LNCaP clone FGC (cell line): ENCODE measurements around the gene KMT2A.

Experiments used
- DNase-seq: peaks from one replicate; pipeline ENCODE4 v3.0.0-alpha.2; 2011; ENCODE audit warnings: low read depth
- H3K4me3 ChIP-seq: 2 replicates; pipeline ENCODE4 v1.5.1; 2011; ENCODE audit warnings: mild to moderate bottlenecking, low read depth, low read length, control low read depth
- TF ChIP-seq, protein P1 (sequence below): IDR thresholded peaks from 2 replicates; pipeline ENCODE4 v1.5.1; 2012; ENCODE audit warnings: mild to moderate bottlenecking; ENCODE audit not compliant: control insufficient read depth, insufficient read depth; ENCODE audit errors: extremely low read depth

The KMT2A gene

DNA sequence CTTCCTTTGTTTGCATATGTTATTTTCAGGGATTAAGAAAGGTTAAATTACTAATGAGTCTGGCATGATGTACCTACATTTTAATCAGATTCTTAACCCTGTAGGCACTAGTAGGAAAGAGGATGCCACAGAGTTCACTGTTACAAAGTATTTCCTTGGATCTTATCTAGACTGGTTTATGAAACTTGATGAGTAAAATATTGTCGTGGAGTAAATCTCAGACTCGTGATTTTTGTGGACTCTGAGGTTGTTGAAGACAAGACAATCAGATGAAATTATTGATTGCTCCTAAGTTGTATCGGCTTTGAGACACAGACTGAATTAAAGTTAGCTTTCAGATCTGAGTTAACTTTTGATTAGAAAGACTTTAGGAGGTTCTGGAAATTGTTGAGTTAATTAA is 6.0 kb downstream of the KMT2A start:
- TF ChIP-seq, protein P1, sequence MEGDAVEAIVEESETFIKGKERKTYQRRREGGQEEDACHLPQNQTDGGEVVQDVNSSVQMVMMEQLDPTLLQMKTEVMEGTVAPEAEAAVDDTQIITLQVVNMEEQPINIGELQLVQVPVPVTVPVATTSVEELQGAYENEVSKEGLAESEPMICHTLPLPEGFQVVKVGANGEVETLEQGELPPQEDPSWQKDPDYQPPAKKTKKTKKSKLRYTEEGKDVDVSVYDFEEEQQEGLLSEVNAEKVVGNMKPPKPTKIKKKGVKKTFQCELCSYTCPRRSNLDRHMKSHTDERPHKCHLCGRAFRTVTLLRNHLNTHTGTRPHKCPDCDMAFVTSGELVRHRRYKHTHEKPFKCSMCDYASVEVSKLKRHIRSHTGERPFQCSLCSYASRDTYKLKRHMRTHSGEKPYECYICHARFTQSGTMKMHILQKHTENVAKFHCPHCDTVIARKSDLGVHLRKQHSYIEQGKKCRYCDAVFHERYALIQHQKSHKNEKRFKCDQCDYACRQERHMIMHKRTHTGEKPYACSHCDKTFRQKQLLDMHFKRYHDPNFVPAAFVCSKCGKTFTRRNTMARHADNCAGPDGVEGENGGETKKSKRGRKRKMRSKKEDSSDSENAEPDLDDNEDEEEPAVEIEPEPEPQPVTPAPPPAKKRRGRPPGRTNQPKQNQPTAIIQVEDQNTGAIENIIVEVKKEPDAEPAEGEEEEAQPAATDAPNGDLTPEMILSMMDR, result no peak
- no peak overlapping the region for H3K4me3 ChIP-seq
- DNase-seq, result no peak

- TF ChIP-seq, protein P1, result no peak
Observed at GRCh38 chr11:118442908-118443589, 6.8 kb downstream of the KMT2A start.

DNA sequence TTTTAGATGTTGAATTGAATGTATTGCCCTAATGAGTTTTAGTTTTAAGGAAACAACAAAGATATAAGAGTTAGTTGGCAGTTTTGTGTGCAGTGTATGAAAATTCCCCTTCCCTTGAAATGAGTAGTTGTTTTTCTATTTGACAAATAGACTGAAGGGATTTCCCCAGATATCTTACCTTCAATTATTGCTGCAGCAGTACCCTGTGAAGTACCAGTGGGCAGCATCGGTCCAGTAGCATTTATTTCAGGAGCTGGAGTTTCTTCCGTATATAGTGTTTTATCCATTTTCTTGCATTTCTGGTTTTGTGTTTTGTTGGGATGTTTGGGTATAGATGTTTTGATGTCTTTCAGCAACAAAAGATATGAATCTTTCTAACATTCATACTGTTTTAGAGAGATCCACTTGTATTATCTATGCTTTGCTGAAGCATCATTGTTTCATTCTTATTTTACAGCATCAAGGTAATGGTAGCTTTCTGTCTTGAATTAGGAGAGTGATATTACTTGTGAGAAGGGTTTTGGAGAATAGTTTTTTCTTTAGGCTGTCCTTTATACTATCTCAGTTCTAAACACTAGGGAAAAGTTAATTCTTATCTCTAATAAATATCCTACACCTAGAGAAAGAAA is 7.4 kb downstream of the KMT2A start:
- H3K4me3 ChIP-seq, result no peak overlapping the region
- TF ChIP-seq, protein P1, result no peak
- no peak for DNase-seq

More at GRCh38 chr11:118442908-118443589, 6.8 kb downstream of the KMT2A start:
- H3K4me3 ChIP-seq, result no peak overlapping the region
- no peak for DNase-seq

GRCh38 chr11:118447423-118447822 is 11.1 kb downstream of the KMT2A start:
- no peak overlapping the region for H3K4me3 ChIP-seq
- TF ChIP-seq, protein P1, result no peak
- no peak for DNase-seq

DNA sequence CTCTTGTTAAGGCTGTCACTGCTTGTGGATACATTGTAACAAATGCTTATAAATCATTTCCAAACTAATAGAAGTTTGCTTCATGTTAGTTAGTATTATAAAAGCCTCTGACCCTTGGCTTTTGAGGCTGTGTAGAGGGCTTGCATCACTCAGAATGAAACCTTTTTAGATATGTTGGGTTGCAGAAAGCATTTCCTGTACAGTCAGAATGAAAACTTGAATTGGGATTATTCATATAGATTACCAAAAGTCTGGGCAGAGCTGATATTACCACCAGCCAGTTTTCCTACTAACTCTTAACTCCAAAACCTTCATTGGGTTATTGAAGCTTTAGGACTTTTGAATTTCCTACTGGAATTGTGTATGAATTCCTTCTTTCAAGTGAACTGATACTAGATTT is 12.0 kb downstream of the KMT2A start:
- TF ChIP-seq, protein P1, result no peak
- no peak overlapping the region for H3K4me3 ChIP-seq
- no peak for DNase-seq

DNA sequence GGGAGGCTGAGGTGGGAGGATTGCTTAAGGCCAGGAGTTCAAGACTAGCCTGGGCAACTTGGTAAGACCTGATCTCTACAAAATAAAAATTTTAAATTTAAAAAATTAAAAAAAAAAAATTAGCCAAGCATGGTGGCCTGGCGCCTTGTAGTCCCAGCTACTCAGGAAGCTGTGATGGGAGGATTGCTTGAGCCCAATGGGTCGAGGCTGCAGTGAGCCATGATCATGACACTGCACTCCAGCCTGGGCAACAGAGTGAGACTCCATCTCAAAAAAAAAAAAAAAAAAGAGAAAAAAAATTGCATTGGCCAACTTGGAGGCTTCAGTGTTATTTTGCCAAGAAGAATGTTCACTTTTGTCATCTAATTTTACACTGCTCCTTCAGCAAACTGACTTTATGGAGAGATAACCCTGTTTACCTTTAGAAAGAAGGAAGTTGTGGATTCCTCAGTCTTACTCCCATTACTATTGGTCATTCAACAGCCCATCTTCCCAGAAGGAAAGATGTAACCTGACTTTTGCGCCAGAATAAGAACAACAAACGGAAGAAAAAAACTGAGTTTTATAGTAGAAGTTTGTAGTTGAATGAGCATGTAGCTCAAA is 13.1 kb downstream of the KMT2A start:
- DNase-seq, result no peak
- H3K4me3 ChIP-seq, result no peak overlapping the region
- TF ChIP-seq, protein P1, result no peak
